CD4-positive, alpha-beta T cell treated with Interleukin-2 at 100 ng/mL for 4 hours (primary cell): ENCODE data around the gene RAE1.
A peak's percentile ranks its signal among the peaks of the same experiment; 100 is the strongest.

ENCODE experiments used
- DNase-seq: peaks from one replicate; pipeline ENCODE4 v3.0.0-alpha.2; 2020; ENCODE audit warnings: low spot score

RAE1 gene

DNA sequence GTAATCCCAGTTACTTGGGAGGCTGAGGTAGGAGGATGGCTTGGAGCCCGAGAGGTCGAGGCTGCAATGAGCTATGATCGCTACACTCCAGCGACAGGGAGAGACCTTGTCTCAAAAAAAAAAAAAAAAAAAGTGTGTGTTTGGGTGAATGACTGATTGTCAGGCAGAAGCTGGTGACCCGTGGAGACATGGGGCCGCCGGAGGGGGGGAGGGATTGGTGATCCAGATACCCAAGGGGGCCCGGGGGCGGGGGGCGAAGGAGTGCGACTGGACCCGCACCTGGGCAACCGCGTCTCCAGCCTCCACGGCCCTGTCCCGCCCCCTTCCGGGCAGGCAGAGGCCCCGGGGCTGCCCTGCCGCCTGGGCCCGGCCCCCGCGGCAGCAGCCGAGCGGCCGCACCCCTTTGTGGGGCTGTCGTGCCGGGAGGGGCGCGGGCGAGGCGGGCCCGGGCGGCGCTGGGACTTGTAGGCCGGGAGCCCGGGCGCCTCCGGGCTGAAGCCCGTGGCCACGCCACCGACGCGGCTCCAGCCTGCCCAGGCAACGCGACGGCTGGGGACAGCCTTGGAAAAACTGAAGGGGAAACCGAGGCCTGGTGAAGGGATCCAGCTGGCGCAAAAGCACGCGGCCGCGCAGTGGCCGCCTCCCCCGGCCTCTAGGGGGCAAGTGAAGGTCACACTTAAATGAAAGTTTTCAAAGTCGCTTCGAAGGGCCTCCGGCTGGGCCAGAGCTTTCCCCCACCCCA lies 38.1 kb downstream of the RAE1 start:
- peak; percentile 55 for DNase-seq

DNA sequence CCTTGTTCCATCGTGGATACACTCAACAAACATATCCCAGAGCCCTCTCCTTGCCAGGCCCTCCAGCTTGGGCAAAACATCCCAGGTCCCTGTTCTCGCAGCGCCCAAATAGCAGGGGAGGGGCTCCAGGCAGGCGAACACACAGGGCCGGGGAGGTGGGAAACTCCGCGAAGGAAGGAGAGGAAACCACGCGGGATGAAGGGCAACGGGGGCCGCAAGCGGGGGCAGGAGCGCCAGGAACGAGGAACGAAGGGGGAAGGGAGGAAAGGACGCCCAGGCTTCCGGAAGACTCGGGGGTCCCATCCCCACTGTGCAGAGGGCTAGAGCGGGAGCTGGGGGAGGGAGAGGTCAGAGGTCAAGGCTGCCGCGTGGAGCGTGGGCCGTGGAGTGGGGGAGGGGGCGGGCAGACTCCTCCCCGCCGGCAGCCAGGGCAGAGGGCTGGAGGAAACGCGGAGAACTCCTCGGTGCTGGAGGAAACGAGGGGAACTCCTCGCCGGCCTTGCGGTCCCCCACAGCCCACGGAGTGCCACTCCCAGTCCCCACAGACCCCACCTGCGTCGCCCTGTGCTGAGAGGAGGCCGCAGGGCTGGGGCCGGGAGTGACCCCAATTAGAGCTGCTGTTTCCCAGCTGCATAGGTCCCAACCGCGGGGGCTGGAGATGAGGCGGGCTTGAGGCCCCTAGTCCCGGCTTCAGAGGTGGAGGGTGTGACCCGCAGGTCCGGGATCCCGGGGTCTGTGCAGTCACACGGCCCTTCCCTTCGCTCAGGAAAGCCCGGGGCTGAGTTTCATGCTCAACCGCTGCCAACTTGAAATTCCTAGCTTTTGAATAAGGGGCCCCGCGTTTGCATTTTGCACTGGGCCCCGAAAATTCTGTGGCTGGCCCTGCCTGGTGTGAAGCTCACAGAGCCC lies 38.9 kb downstream of the RAE1 start:
- DNase-seq = peak; percentile 48

DNA sequence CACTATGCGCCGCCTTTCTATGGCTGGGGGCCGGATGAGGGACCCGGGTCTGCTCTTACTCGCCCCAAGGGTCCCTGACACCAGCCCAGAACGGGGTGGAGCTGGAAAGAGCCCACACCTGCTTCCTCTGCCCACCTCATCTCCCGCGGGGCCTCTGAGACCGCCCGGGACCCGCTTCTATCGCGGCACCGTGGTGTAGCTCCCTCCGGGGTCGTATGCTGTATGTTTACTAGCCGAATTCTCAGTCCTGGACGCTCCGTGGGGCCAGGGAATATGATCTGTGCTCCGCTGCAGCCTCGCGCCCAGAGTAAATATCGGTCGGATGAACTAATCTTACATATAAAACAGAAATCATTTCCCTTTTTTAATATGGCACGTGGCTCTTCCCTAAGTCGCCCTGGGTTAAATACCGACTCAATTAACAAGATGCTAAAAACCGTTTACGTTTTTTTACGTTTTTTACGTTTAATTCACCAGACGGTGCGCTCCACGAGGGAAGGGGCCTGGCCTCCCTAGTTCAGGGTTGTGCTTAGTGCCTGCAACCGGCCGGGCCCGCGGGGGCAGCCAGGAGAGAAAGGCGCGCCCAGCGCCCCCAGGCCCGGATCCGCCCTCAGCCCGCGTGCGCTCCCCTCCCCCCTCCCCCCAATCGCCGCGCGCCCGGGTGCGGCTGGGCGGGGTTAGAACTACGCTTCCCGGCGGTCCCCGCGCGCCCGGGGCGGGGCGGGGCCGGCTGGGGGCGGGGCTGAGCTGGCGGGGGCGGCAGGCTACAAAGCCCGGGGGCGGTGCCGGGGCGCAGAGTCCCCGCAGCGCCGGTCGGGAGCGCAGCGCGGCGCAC lies 39.8 kb downstream of the RAE1 start, which contains the start of gene RBM38:
Gene RBM38 (plus strand): TSS at position 793 of the 835 bp plus-strand sequence. CDS start 186 bp downstream, outside the sequence.
- peak; percentile 67 for DNase-seq

DNA sequence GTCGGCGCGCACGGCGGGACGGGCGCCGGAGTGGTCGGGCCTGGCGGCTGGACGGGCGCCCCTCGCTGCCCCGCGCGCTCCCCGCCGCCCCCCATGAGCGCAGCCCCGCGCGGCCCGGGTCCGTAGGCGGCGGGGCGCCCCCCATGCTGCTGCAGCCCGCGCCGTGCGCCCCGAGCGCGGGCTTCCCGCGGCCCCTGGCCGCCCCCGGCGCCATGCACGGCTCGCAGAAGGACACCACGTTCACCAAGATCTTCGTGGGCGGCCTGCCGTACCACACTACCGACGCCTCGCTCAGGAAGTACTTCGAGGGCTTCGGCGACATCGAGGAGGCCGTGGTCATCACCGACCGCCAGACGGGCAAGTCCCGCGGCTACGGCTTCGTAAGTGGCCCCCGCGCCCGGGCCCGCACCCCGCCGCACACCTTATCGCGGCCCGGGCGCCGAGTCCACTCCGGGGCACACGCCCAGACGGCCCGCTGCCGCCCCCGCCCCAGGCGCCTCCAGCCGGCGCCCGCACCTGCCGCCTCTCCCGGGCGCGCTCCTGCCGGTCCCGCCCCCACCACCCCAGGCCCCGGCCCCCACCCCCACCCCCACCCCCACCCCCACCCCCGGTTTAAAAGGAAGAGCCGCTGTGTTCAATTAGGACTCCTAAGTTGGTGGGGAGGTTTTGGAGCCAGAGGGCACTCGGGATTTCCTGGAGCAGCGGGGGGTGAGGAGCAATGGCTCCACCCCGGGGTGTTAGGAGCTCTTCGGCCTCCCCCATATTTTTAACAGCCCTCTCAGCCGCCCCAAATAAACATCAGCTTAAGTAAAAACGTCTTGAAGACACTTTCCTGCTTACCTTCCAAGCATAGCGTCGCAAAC lies 40.6 kb downstream of the RAE1 start:
- DNase-seq = no peak

DNA sequence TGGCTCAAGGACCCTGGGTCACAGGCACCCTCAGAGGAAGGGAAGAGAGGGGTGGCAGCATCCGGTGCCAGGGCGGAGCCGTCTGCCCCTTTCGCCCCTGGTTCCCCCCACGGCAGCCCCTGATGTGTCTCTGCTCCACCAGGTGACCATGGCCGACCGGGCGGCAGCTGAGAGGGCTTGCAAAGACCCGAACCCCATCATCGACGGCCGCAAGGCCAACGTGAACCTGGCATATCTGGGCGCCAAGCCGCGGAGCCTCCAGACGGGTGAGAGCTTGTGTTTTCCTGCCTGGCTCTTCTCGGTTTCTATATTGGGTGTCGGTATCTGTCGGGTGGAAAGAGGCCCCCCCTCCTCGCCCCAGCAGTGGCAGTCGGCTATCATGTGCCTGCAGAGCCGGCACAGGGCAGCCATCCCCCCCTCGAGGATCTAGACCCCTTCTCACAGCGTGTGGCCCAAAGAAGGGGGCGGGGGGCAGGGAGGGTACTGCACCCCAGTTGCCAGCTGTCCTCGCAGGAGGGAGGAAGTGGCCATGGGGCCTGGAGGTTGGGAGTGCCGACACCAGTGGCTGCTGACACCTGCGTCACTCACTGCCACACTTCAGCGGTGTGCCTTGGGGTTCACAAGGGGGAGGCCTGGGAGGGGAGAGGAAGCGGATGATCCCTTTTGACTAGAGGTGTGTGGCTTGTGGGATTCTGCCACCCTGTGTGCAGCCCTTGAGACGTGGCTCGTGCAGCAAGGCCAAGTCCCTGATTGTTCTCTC lies 41.6 kb downstream of the RAE1 start:
- DNase-seq = peak; percentile 79

DNA sequence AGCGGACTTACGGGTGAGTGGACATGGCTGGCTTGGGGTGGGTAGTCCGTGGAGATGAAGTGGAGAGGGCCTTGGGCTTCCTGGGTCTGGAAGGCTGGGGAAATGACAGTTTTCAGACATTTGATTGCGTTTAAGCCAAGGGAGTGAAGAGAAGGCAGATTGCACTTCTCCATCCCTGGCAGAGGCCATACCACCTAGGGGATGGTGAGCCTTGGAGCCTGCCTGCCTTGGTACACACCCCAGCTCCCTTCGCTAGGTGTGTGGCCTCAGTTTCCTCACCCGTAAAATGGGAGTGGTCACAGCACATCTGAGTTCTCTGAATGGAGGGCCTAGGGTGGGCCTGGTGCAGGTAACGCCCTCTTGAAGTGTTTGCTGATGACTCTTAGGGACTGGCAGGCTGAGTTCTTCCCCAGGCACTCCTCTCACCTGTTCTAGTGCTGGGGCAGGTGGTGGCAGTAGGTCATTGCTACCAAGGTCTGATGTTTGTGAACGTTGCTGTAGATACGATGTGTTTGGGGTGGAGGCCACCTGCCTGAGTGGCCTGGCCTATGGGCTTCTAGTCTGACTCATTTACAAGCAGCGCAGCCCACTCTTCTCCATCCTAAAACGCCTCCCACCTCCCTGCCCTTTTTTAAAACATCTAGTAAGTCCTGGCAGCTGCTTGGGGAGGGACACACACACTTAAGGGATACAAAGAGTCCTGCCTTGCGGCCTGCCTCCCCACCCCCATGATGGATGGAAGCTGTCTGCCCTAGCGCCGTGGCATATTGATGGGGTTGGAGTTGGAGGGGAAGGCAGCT lies 42.5 kb downstream of the RAE1 start:
- DNase-seq = peak; percentile 40

DNA sequence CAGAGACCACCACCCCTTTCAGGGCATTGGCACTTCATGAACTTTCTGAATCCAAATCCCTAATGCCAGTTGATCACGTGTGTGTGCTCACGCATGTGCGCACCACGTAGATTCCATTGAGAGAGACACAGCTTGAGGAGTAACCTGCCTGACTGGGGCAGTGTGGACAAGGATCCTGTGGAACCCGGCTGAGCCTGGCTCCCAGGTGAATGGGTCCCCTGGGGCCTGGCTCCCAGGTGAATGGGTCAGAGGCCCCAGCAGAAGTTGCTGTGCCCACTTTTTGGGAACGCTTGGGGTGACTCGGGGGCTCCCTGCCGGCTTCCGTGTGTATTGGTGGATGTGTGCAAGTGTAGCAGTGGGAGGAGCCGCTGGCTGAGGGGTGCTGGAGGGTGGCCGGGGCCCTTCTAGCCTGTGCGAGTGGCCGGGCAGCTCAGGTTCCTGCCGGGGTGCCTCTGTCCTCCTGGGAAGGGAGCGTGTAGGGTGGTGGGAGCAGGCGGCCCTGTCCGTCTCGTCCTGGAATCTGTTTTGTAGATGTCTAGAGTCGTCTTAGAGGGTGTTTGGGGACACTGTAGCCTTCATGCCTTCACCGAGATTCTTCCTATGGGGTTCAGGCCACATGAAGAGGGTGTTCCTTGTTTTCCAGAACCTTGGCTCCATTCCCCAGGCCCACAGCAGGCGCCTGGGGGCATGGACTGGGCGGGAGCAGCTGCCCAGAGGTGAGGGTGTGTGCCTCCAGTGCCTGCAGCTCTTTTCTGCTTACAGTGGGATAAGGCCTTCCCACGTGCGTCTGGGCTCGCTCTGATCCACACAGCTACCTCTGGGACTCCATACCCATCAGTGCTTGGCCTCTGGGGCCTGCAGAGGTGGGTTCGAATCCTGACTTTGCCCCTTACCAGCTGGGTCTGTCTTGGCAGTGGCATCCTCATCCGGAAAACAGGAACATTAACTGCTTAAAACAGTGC lies 43.3 kb downstream of the RAE1 start:
- DNase-seq = no peak

DNA sequence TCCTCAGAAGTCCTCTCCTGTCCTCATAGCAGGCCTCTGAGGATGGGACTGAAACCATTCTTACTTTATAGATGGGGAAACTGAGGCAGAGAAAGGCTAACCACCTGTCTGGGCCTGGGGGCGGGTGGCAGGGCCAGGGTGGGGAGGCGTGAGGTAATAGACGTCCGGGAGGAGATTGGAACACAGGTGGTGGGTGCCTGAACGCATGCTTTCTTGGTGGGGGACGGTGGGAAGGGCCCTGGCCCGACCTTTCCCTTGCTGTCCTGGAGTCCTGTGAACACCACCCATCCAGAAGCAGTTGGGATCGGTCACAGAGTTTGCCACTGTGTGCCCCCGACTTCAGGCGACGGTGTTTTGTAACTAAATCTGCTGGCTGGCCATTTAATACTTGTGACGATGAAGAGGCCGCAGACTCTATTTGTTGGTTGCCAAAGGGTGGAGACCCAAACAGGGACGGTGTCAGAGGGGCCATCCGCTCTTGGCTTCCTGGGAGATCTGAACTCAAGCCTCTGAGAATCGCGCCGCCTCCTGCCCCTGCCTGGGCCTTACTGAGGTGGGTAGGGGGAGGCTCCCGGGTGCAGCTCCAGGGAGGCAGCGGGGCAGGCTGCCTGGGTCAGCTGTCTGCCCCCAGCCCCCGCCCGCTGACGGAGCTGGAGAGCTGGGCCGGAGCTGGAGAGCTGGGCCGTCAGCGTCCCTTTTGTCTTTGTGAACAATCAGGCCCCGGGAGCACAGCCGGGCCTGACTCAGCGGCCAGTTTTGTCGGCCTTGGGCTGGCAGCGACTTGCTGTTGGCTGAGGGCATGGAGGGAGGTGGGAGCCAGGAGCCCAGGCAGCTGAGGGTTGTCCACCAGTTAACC lies 44.3 kb downstream of the RAE1 start:
- DNase-seq = no peak

DNA sequence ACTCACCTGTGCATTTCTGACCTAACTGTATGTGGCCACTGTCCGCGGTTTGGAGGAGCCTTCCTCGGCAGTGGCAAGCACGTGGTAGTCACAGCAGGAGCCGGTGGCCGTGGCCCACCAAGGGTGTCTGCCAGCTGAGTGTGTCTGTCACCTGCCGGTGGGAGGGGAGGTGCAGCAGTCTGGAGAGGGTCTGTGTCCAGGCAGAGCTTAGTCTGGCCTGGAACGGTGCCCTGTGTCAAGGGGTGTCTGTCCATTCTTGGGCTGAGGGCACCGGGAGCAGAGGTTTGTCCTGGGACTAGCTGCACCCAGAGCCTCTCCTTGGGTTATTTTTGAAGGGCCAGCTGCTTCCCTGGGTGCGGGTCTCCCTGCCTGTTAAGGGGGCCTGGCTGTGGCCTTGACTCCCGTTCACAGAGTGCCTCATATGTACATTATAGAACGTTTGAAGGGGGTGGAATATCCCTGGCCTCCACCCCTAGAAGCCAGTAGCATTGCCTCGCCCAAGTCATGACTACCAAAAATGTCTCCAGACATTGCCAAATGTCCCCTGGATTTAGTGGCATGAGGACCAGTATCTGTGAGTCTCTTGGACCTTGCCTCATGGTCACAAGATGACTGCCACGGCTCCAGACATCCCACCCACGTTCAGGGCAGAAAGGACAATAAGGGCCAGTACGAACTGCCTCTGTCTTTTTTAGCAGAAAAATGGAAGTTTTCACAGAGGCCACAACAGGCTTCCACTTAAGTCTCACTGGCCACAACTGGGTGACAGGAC lies 45.3 kb downstream of the RAE1 start:
- no peak for DNase-seq

DNA sequence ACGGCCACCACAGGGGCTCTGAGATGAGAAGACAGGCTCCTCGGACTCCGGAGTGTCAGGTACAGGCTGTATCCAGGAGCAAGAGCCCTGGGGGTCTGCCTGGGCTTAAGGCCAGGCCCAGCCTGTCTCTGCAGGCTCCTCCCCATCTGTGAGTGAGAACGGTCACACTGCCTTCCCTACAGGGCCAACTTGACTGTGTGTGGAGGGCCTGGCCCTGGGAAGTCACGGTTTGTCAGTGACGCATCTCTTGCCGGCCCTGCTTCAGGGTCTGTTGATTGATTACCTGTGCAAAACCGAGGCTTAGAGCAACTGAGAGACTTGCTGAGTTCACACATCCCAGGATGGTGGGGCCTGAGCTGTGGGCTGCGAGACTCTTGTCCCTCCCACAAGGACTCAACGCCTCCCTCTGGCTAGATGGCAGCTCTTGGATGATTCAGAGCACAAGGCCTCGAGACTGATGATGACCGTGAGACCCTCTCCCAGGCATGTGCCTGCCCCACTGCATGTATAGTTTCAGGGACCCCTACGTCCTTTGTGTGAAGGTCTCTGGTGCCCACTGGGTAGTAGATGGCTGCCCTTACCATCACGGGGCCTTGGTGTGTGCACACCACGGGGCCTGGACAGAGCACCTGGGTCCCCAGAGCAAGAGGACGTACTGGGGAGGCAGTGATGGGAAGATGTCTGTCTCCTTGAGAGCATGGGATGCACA lies 46.1 kb downstream of the RAE1 start:
- DNase-seq = no peak

DNA sequence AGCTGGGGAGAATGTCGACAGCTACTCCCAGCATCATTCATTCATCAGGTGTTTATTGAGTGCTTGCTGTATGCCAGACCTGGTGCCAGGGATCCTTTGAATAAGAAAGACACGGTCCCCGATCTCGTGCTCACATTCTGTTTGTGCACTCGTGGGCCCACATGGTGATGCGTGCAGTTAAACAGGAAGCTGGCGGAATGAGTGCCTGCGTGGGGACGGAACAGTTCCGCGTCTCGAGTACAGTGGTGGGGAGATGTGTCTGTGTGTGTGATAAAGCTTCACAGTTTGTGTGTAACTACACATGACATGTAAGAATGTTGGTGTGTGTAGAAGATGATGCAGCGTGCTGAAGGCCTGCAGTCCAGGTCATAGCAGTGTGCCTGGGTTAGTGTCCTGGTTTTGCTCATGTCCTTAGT lies 46.6 kb downstream of the RAE1 start:
- DNase-seq = peak; percentile 60

DNA sequence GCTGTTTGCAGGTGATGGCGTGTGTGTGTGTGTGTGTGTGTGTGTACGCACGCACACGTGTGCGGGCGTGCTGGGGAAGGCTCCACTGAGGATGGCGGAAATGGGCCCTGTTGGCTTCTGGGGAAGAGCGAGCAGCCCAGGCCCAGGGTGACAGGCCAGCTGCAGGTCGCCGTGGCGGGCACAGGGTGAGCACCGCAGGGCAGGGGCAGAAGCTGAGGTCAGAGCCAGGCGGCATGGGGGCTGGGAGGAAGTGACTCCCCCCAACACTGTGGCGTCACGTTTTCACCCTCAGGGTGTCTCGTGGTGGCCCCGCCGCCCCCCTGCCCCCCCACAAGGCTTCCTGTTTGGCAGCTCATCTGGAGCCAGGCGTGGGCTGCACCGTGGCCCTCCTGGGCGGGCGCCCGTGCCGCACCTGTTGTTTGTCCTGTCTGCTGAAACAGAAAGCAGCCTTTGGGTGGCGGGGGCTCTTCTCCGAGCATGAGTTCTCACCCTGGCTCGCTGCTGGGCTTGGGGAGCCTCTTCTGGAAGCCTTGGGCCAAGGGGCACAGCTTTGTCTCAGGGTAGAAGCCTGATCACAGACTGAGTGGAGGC lies 47.3 kb downstream of the RAE1 start:
- peak; percentile 89 for DNase-seq

DNA sequence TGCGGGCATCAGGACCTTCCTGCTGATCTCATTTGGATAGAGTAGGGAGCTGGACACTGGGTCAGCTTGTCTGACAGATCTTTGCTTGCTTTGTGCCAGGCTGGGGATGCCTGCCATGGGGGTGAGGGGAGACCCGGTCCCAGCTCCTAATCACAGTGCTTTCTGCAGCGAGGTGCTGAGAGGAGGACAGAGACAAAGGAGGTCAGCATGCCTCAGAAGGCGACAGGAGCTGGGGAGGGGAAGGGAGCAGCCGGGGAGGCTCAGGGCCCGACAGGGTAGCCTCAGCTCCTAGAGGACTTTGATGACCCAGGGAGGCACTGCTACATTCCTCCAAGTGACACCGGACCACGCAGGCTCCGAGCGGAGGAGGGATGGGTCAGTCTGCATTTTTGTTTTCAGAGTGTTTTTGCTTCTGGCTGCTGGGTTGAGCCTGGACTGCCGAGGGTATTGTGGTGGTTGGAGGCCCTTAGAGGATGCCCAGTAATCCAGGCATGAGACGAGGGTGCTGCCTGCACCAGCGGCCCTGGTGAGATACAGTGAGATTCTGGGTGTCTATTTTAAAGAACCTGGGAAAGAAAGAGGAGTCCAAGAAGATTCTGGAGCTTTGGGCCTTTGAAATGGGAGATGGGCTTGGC lies 48.0 kb downstream of the RAE1 start:
- DNase-seq = no peak

DNA sequence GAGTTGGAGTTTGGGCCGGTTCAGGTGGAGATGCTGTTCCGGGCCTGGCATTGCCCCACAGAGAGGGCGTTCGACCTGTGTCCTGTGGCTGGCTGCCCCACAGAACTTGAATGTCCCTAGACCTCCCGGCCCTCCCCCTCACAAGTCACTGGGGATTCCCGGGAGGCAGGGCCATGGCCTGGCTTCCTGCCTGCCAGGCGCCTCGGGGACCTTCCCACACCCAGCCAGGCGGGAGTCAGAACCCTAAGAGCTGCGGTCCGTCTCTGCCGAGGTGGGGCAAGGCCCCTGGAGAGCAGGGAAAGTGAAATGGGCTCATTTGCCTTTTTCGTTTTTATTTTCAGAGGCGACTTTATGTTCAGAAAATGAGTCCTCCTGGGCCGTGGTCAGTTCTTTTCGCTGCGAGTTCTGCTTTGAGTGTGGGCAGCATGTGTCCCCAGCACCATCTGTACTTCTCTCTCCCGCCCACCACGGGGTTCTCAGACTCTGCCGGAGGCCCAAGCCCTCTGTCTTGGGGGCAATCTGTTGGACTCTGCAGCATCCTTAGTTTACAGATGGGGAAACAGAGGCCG lies 48.6 kb downstream of the RAE1 start:
- no peak for DNase-seq

DNA sequence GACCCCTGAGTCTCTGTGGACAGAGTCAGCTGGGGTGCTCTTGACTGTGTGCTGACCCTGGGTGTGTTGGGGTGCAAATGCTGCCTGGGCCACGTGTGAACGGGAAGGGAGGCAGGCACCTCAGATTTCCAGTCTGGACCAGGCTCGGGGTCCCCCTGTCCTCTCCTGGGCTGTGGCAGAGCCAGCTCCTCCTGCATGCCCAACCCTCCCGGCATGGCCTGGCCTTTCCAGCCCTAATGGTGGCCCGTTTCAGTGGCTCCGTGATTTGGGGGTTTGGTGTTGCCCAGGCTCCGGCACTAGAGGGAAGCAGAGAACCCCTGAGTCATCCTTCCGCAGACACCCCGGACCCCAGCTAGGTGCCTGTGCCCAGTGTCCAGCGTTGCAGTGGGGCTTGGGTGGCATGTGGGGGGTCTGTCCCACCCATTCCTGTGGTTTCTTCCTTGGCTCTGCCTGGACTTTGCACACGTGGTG lies 49.2 kb downstream of the RAE1 start:
- DNase-seq = no peak
